Measurements from ENCODE around the gene NSD1. TPM values are rescaled to one million over a fixed set of nuclear protein-coding genes. Genes with fewer than 3 reads are reported as not detected.
"Not testable (repeated sequence)": the region's sequence is repeated elsewhere in the genome, so short reads cannot be mapped to it uniquely, and the experiment has no call there.

The NSD1 gene
- total RNA-seq, 1 donor from 2014 or later, result 59.1 TPM

- DNase-seq (ENCODE audit: low read depth), result no peak
These were observed 157.4 kb downstream of the NSD1 start for GRCh38 chr5:177290816-177291596.

- DNase-seq (ENCODE audit: low read depth), result no peak
These were observed 158.2 kb downstream of the NSD1 start for GRCh38 chr5:177291735-177292134.

DNA sequence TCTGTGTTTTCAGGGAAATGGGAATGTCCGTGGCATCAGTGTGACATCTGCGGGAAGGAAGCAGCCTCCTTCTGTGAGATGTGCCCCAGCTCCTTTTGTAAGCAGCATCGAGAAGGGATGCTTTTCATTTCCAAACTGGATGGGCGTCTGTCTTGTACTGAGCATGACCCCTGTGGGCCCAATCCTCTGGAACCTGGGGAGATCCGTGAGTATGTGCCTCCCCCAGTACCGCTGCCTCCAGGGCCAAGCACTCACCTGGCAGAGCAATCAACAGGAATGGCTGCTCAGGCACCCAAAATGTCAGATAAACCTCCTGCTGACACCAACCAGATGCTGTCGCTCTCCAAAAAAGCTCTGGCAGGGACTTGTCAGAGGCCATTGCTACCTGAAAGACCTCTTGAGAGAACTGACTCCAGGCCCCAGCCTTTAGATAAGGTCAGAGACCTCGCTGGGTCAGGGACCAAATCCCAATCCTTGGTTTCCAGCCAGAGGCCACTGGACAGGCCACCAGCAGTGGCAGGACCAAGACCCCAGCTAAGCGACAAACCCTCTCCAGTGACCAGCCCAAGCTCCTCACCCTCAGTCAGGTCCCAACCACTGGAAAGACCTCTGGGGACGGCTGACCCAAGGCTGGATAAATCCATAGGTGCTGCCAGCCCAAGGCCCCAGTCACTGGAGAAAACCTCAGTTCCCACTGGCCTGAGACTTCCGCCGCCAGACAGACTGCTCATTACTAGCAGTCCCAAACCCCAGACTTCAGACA lies 160.4 kb downstream of the NSD1 start:
- DNase-seq (ENCODE audit: low read depth), result no peak

DNA sequence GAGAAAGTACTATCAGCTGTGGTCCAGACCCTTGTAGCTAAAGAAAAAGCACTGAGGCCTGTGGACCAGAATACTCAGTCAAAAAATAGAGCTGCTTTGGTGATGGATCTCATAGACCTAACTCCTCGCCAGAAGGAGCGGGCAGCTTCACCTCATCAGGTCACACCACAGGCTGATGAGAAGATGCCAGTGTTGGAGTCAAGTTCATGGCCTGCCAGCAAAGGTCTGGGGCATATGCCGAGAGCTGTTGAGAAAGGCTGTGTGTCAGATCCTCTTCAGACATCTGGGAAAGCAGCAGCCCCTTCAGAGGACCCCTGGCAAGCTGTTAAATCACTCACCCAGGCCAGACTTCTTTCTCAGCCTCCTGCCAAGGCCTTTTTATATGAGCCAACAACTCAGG lies 161.1 kb downstream of the NSD1 start:
- DNase-seq (ENCODE audit: low read depth), result no peak

GRCh38 chr5:177295924-177296323 lies 162.4 kb downstream of the NSD1 start:
- no peak for DNase-seq (ENCODE audit: low read depth)

DNA sequence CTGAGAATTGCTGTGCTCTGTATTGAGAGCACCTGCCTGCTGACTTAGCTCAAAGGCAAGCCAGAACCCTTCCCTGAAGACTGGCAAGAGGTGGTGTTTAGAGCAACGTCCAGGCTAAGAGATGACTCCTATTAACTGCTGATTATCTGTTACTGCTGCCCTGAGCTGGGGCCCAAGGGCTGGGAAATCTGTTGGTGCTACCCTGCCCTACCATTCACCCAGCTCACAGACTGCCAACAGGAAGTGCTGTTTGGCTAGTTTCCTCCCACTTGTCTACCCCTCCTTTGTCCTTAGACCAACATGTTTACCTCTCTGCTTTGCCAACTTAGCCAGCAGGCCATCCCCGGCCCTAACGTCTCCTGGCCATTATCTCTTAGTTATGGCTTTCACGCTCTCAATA lies 163.0 kb downstream of the NSD1 start:
- no peak for DNase-seq (ENCODE audit: low read depth)

- no peak for DNase-seq (ENCODE audit: low read depth)
These were observed 164.3 kb downstream of the NSD1 start for GRCh38 chr5:177297922-177298321.

- DNase-seq (ENCODE audit: low read depth), result no peak
These were observed 166.1 kb downstream of the NSD1 start for GRCh38 chr5:177299697-177300096.

- DNase-seq (ENCODE audit: low read depth), result peak; percentile 48
These were observed 166.8 kb downstream of the NSD1 start for GRCh38 chr5:177300236-177300880.

- no peak for DNase-seq (ENCODE audit: low read depth)
These were observed 167.4 kb downstream of the NSD1 start for GRCh38 chr5:177300951-177301350.

DNA sequence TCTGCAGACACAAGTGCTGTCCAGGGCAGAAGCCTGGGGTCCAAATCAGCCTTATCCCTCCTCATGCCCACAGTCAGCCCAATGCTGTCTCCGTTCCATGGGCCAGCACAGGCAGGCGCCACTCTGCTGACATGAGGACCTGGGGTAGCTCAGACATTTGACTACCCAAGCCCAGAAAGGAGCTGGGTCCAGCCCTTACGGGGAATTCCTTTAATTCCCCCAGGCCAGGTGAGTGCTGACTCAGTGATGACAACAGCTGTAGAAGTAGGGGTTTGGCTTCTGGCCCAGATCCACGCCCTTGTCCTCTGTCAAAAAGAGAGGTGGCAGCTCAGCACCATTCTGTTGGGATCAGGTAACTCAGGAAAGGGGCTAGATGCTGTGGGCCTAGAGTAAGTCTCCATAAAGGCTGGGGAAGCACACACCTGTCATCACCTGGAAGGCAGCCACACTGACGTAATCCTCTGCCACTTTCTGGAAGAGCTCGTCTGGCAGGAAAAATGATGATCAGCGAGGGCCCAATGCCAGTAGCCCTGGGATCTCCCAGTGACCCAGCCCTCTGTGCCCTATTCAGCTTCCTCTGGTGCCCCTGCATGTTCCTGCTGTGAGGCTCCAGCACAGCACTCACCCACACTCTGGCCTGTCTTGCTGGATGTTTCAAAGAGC lies 168.1 kb downstream of the NSD1 start:
- peak; percentile 46 for DNase-seq (ENCODE audit: low read depth)

DNA sequence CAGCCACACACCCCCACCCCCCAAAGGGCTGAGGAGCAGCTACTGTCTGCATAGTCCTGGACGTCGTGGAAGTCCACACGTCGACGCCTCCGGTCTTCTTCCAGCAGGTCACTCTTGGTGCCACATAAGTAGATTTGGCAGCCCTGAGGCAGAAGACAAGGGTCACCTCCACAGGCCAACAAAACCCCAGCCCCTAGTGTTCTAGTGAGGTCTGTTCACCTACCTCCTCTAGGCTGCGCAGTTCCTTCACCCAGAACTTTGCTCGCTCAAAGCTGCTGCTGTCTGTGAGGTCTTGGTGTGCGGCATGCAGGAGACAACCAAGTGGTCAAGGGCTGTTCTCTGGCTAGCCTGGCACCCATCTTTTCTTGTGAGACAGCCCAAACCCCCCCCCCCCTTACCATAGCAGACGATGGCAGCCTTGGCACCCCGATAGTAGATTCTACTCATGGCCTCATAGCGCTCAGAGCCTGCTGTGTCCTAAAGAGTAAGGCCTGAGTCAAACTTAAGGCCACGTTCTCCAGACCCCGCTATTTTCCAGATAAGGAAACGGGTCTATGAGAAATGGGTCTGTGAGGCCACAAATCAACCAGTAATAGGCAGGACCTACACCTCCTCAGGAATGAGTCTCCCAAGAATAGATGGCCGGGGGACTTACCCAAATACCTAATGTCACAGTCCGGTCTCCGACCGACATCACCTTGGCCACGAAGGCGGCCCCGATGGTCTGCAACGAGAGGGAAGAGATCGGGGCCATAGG lies 169.0 kb downstream of the NSD1 start:
- DNase-seq (ENCODE audit: low read depth), result peak; percentile 32

DNA sequence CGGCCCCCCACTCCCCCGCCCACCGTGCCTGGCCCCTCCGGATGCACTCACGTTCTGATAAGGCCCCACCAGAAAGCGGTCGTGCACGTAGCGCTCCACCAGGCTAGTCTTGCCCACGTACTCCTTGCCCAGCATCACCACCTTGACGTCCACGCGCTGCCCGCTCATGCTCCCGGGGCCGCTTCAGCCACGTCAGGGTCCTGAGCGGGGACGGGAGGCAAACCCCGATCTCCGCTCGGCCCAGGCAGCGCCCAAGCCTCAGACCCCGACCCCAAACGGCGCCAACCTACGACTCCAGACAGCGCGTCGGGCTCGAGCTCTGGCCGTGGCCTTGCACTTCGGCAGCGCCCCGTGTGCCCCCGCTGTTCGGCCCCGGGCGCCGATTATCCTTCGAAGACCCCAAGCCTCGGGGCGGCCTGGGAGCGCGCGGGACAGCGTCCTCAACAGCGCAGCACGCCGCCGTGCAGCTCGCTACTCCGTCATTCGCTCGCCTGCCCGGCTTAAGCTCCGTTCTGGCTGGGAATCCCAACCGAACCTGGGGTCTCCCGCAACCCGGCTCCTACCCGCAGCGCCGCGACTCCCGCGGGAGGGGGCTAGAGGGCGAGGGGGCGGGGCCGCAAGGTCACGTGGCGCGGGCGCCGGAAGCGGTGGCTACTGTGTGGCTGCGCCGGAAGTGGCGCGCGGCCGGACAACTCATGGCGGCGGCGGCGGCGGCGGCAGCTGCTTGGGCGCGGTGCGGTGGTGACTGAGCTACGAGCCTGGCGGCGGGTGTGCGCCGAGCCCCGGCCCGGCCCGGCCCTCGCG lies 169.8 kb downstream of the NSD1 start, which contains the start of the genes PRELID1 and RAB24:
TSS of gene PRELID1 (plus strand) at position 679 of the 804 bp plus-strand sequence. CDS start 187 bp downstream, outside the sequence.
TSS of gene RAB24 (minus strand) at position 599 of the 804 bp plus-strand sequence. CDS start at position 168, 431 bp downstream.
- peak; percentile 34 for DNase-seq (ENCODE audit: low read depth)

- DNase-seq (ENCODE audit: low read depth), result no peak
These were observed 170.4 kb downstream of the NSD1 start for GRCh38 chr5:177303925-177304391.

GRCh38 chr5:177304392-177305119 lies 171.0 kb downstream of the NSD1 start:
- DNase-seq (ENCODE audit: low read depth), result no peak

DNA sequence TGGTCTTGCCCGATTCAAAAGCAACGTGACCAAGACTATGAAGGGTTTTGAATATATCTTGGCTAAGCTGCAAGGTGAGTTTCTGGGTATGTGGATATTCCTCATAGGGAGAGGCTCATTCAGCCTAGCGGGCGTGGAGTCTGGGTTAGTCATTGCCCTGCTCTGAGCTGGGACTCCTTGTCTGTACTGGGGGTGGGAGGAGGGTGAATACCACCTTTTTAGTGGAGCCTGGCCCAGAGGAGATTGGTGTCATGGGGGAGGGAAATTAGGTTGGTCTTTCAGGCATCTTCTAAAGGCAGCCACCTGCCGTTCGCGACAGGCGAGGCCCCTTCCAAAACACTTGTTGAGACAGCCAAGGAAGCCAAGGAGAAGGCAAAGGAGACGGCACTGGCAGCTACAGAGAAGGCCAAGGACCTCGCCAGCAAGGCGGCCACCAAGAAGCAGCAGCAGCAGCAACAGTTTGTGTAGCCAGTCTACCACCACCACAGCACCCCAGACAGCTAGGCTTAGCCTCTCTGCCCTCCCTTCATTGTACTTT lies 172.6 kb downstream of the NSD1 start:
- not testable (repeated sequence) for DNase-seq (ENCODE audit: low read depth)

GRCh38 chr5:177306674-177307543 lies 173.3 kb downstream of the NSD1 start:
- DNase-seq (ENCODE audit: low read depth), result no peak

All from renal cortical epithelial cell (primary cell).